ENCODE data around the gene PODN. TPM values are rescaled to one million over a fixed set of nuclear protein-coding genes. Genes with fewer than 3 reads are reported as not detected.

Gene PODN
- total and polyA plus RNA-seq, 2 donors (not counting 3 experiments of a cell fraction or from before 2014, with no cell fraction given) = 1.3 to 1.5 TPM

GRCh38 chr1:53016705-53017104 lies 45.3 kb upstream of the PODN start:
- TF ChIP-seq POLR2AphosphoS5 (IDR thresholded peaks at IDR 0.05; ENCODE audit: insufficient read depth, low read depth, low read length) (no peak), MYC (IDR thresholded peaks at IDR 0.05; ENCODE audit: low read depth, low read length) (no peak), EZH2 (IDR thresholded peaks at IDR 0.05; ENCODE audit: borderline replicate concordance, low read depth, low read length, severe bottlenecking) (no peak), FOS (IDR thresholded peaks at IDR 0.05; ENCODE audit: borderline replicate concordance, insufficient read depth, low read length) (no peak)
- H3K4me2 ChIP-seq (ENCODE audit: insufficient read depth, low read length) = no peak overlapping the region
- FAIRE-seq (no peak), DNase-seq (ENCODE audit: low read depth, low spot score) (no peak)
- intact Hi-C loops (cut with micrococcal nuclease) = no loop called here
- CTCF ChIA-PET = no interaction called here
- H3K27ac ChIP-seq (ENCODE audit: insufficient read depth, low read depth, low read length) = no peak overlapping the region
- H3K9me1 ChIP-seq (replicated peaks; ENCODE audit: control insufficient read depth, extremely low read depth, insufficient read depth, low read length) = no peaks in the 10 kb centered on the region
- no peak overlapping the region for H3K4me3 ChIP-seq (replicated peaks in 1 of 3; ENCODE audit: insufficient read depth in 1 of 3, low read depth in 1 of 3, low read length in 3 of 3)
- POLR2A ChIA-PET = no interaction called here
- H2AFZ ChIP-seq (ENCODE audit: low read depth, low read length) = no peak overlapping the region
- H3K4me1 ChIP-seq (ENCODE audit: control insufficient read depth, extremely low read depth, insufficient read depth, low read length) = peaks cover 7% of the 10 kb centered on the region
- no peaks in the 10 kb centered on the region for H3K36me3 ChIP-seq (ENCODE audit: control insufficient read depth in 2 of 2, extremely low read depth in 1 of 2, insufficient read depth in 2 of 2, low read length in 2 of 2)
- H4K20me1 ChIP-seq (replicated peaks; ENCODE audit: control insufficient read depth, extremely low read depth, insufficient read depth, low read length) = no peaks in the 10 kb centered on the region
- no TSS peak for BruUV-seq (replicated peaks)
- dilution Hi-C loops (cut with MboI; ENCODE audit: extremely low pct_ligation_motif_present, low sequenced_read_pairs) = no loop called here
- H3K9me3 ChIP-seq (replicated peaks; ENCODE audit: control insufficient read depth, insufficient read depth, low read length) = no peaks in the 10 kb centered on the region
- no peaks in the 10 kb centered on the region for H3K27me3 ChIP-seq (ENCODE audit: control insufficient read depth in 2 of 2, insufficient read depth in 2 of 2, low read length in 2 of 2)
- no peak overlapping the region for H3K9ac ChIP-seq (replicated peaks; ENCODE audit: extremely low read depth, insufficient read depth, low read length)
- H3K79me2 ChIP-seq (ENCODE audit: control insufficient read depth, insufficient read depth, low read length) = peaks cover 20% of the 10 kb centered on the region

GRCh38 chr1:53020588-53020987 lies 41.4 kb upstream of the PODN start:
- intact Hi-C loops (cut with micrococcal nuclease) (no loop called here), dilution Hi-C loops (cut with MboI; ENCODE audit: extremely low pct_ligation_motif_present, low sequenced_read_pairs) (no loop called here)
- no TSS peak for BruUV-seq (replicated peaks)
- Histone ChIP-seq H3K4me3 (replicated peaks in 1 of 3; ENCODE audit: insufficient read depth in 1 of 3, low read depth in 1 of 3, low read length in 3 of 3) (no peak overlapping the region), H3K9ac (replicated peaks; ENCODE audit: extremely low read depth, insufficient read depth, low read length) (no peak overlapping the region), H3K27ac (ENCODE audit: insufficient read depth, low read depth, low read length) (no peak overlapping the region), H3K79me2 (ENCODE audit: control insufficient read depth, insufficient read depth, low read length) (peaks cover 33% of the 10 kb centered on the region), H4K20me1 (replicated peaks; ENCODE audit: control insufficient read depth, extremely low read depth, insufficient read depth, low read length) (no peaks in the 10 kb centered on the region), H2AFZ (ENCODE audit: low read depth, low read length) (no peak overlapping the region), H3K27me3 (ENCODE audit: control insufficient read depth in 2 of 2, insufficient read depth in 2 of 2, low read length in 2 of 2) (no peaks in the 10 kb centered on the region), H3K4me2 (ENCODE audit: insufficient read depth, low read length) (no peak overlapping the region), H3K9me3 (replicated peaks; ENCODE audit: control insufficient read depth, insufficient read depth, low read length) (no peaks in the 10 kb centered on the region), H3K4me1 (ENCODE audit: control insufficient read depth, extremely low read depth, insufficient read depth, low read length) (peaks cover 3% of the 10 kb centered on the region), H3K9me1 (replicated peaks; ENCODE audit: control insufficient read depth, extremely low read depth, insufficient read depth, low read length) (peaks cover 2% of the 10 kb centered on the region), H3K36me3 (ENCODE audit: control insufficient read depth in 2 of 2, extremely low read depth in 1 of 2, insufficient read depth in 2 of 2, low read length in 2 of 2) (no peaks in the 10 kb centered on the region)
- TF ChIP-seq CTCF (IDR thresholded peaks at IDR 0.05; ENCODE audit: extremely low read depth in 1 of 2, insufficient read depth in 1 of 2, low read depth in 1 of 2, low read length in 2 of 2) (no peak), MYC (IDR thresholded peaks at IDR 0.05; ENCODE audit: low read depth, low read length) (no peak), POLR2AphosphoS5 (IDR thresholded peaks at IDR 0.05; ENCODE audit: insufficient read depth, low read depth, low read length) (no peak), JUN (IDR thresholded peaks at IDR 0.05; ENCODE audit: borderline replicate concordance, insufficient read depth, insufficient read length, low read depth) (no peak), POLR2A (IDR thresholded peaks at IDR 0.05; ENCODE audit: low read depth, low read length) (no peak), FOS (IDR thresholded peaks at IDR 0.05; ENCODE audit: borderline replicate concordance, insufficient read depth, low read length) (no peak), EZH2 (IDR thresholded peaks at IDR 0.05; ENCODE audit: borderline replicate concordance, low read depth, low read length, severe bottlenecking) (no peak), GATA2 (IDR thresholded peaks at IDR 0.05; ENCODE audit: insufficient read depth, insufficient read length, low read depth, low read length) (no peak), MAX (IDR thresholded peaks at IDR 0.05; ENCODE audit: insufficient read depth, insufficient read length) (no peak)
- CTCF ChIA-PET = no interaction called here
- POLR2A ChIA-PET = no interaction called here
- FAIRE-seq (no peak), DNase-seq (ENCODE audit: low read depth, low spot score) (no peak)
